GM12892 (cell line): ENCODE results near the gene GBF1.

Source experiments
- POLR2A ChIP-seq: IDR thresholded peaks from 2 replicates; pipeline ENCODE4 v1.6.1; 2011; ENCODE audit warnings: low read depth, low read length, control low read depth
- POLR2AphosphoS5 ChIP-seq: IDR thresholded peaks from 2 replicates; pipeline ENCODE4 v1.6.1; 2011; ENCODE audit warnings: low read depth, low read length, control low read depth

- no peak for TF ChIP-seq POLR2AphosphoS5
- TF ChIP-seq POLR2A, result no peak
These were observed 39.2 kb downstream of the GBF1 start for GRCh38 chr10:102284531-102284930.
